ENCODE results near the gene TANK.
"Not testable (repeated sequence)": the region's sequence is repeated elsewhere in the genome, so short reads cannot be mapped to it uniquely, and the experiment has no call there.

The TANK gene

DNA sequence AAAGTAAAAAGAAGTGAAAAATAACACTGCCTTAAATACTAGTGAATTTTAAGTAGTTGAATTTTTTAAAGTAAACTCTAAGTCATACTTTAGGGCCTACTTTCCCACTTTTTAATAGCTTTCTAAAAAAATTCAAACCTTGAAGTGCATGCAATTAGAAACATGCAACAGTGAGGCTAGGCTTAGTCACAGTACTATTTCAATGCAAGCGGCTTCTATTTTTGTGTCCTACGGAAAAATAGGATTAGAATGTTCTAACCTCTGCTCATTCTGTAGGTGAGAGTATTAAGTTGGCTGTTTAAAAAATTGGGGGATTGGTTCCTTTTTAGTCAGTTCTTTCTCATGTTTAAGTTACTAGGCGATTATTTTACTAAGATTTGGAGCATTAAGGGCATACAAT lies 108.9 kb downstream of the TANK start:
- no peak for TF ChIP-seq CTCF (IDR thresholded peaks at IDR 0.05; ENCODE audit: low read depth, low read length)
- H3K4me3 ChIP-seq (replicated peaks in 1 of 2; ENCODE audit: low read depth in 2 of 2, low read length in 2 of 2) = no peak overlapping the region
- DNase-seq (ENCODE audit: low read depth in 2 of 2) = no peak

GRCh38 chr2:161273038-161273760 lies 113.0 kb downstream of the TANK start:
- peak; percentile 56 for TF ChIP-seq CTCF (IDR thresholded peaks at IDR 0.05; ENCODE audit: low read depth, low read length)
- H3K4me3 ChIP-seq (replicated peaks in 1 of 2; ENCODE audit: low read depth in 2 of 2, low read length in 2 of 2) = no peak overlapping the region
- DNase-seq (ENCODE audit: low read depth in 2 of 2) = peak; percentile 79 to 85

DNA sequence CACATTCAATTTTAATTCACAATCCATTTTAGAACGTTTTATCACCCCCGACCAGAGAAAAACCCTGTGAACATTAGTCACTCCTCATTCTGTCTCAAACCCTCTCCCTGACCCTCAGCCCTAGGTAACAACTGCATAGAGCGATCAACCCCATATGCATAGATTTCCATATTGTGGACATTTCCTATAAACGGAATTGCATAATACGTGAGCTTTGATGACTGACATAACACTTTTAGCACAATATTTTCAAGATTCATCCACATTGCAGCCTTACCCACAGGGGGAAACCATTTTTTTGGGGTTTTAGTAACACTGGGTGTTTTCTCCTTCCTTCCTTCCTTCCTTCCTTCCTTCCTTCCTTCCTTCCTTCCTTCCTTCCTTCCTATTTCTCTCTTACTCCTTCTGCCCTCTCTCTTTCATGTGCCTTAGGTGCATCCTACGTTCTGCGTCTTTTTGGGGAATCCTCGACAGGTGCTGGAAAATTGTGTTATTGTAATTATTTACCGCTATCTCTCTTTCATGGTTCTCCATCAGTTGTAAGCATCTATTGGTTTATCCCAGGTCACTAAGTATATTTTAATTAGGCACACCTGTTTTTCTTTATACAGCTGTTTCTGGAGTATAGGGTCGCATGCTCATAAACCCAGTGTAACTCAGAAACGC lies 118.5 kb downstream of the TANK start:
- peak; percentile 9 to 32 for DNase-seq (ENCODE audit: low read depth in 2 of 2)
- H3K4me3 ChIP-seq (replicated peaks in 1 of 2; ENCODE audit: low read depth in 2 of 2, low read length in 2 of 2) = not testable (repeated sequence)

DNA sequence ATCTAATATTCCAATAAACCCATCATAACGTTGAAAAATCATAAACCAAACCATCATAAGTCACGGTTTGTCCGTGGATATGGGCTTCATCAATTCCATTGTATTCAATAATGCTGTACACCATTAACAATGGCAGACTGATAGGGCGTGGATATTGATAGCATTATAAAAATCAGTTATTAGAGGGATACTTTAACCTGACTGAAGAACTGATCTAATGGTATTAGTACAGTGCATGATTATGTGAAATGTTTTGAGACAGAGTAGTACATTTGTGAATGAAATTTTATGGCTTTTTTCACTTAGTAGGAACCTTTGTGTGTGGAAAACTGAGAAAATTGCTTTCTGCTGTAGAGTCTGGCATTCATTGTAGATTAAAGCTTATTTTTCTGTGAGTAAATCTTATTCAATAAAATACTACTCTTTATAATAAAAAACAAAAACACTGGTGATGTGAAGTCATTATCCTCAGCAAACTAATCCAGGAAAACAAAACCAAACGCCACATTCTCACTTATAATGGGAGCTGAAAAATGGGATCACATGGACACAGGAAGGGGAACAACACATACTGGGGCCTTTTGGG lies 119.1 kb downstream of the TANK start:
- DNase-seq (ENCODE audit: low read depth in 2 of 2); H3K4me3 ChIP-seq (replicated peaks in 1 of 2; ENCODE audit: low read depth in 2 of 2, low read length in 2 of 2): not testable (repeated sequence)

- peak; percentile 19 for TF ChIP-seq CTCF (IDR thresholded peaks at IDR 0.05; ENCODE audit: low read depth, low read length)
- H3K4me3 ChIP-seq (replicated peaks in 1 of 2; ENCODE audit: low read depth in 2 of 2, low read length in 2 of 2) = not testable (repeated sequence)
- peak; percentile 51 to 57 for DNase-seq (ENCODE audit: low read depth in 2 of 2)
Measured at GRCh38 chr2:161280906-161281323, 120.7 kb downstream of the TANK start.

- not testable (repeated sequence) for DNase-seq (ENCODE audit: low read depth in 2 of 2); H3K4me3 ChIP-seq (replicated peaks in 1 of 2; ENCODE audit: low read depth in 2 of 2, low read length in 2 of 2)
Measured at GRCh38 chr2:161281615-161282310, 121.5 kb downstream of the TANK start.

DNA sequence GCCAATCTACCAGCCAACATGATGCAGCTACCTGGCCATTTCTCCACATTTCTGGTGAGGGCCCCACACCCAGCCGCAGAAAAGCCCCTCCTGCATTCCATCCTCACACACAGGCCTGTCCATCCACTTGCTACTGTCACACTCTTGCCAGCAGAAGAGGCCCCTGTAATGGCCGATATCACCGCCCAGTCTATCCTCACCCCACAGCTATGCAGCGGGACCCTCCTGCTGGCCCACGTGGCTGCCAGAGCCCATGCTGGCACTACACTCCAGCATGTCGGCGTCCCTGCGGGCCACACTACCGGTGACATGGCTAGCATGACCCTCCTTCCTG lies 122.0 kb downstream of the TANK start:
- not testable (repeated sequence) for DNase-seq (ENCODE audit: low read depth in 2 of 2); H3K4me3 ChIP-seq (replicated peaks in 1 of 2; ENCODE audit: low read depth in 2 of 2, low read length in 2 of 2)

GRCh38 chr2:161283926-161284325 lies 123.7 kb downstream of the TANK start:
- DNase-seq (ENCODE audit: low read depth in 2 of 2) = peak; percentile 6 to 12
- H3K4me3 ChIP-seq (replicated peaks in 1 of 2; ENCODE audit: low read depth in 2 of 2, low read length in 2 of 2) = no peak overlapping the region
- no peak for TF ChIP-seq CTCF (IDR thresholded peaks at IDR 0.05; ENCODE audit: low read depth, low read length)

Data from cardiac fibroblast (primary cell).